HG03565 (cell line): ENCODE data around the gene ACTR1B.
A peak's percentile ranks its signal among the peaks of the same experiment; 100 is the strongest.
"Not testable (repeated sequence)": the region's sequence is repeated elsewhere in the genome, so short reads cannot be mapped to it uniquely, and the experiment has no call there.

Experiments
- ATAC-seq: cut with Tn5 transposase; IDR thresholded peaks from one replicate; pipeline ENCODE4 v1.9.1; 2021; ENCODE audit warnings: mild to moderate bottlenecking, moderate library complexity; ENCODE audit not compliant: unreplicated experiment

The ACTR1B gene

DNA sequence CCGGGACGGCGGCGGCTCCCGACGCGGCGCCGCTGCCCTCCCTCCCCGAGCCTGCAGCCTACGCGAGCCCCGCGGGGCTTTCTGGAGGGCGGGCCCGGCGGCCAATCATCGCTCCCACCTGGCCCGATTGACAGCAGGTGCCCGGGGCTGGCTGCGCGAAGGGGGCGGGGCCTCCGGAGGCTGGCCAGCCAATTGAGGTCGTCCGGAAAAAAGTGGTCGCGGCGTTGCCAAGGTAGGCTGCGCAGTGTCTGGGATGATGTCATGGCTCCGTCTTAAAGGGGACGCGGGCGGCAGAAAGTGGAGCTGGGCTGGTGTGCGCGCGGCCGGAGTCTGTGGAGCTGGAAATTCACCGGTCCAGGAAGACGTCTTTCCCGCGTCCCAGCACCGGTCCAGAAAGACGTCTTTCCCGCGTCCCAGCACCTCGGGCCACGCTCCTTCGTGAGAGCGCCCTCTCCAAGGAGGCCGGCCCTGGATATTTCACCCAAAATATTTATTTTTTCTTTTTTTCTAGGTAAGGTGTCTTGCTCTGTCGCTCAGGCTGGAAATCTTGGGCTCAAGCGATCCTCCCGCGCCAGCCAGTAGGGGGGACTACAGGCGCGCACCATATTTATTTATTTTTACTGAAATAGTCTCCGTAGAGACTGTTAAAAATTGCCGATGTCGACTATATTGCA, at the start of gene ACTR1B:
TSS of gene ACTR1B (minus strand) at position 83 of the 674 bp plus-strand sequence. CDS start 154 bp downstream, outside the sequence.
- peak; percentile 86 for ATAC-seq

- ATAC-seq: no peak
Measured at GRCh38 chr2:97712693-97713295, 49.0 kb upstream of the ACTR1B start.

- ATAC-seq: not testable (repeated sequence)
Measured at GRCh38 chr2:97712175-97712574, 48.3 kb upstream of the ACTR1B start.

DNA sequence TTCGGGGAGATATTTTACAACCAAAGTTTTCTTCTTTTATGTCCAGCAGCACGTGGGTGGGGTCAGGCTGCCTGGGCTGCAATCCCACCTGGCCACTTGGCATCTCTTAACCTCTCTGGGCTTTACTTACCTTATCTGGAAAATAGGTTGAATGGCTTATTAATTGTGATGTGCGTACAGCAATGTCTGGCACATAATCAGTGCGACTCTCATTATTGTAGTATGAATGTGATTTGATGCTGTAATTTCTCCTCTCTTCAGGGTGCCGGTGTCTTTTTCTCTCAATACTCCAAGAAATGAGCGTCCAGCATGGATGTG, 47.5 kb upstream of the ACTR1B start:
- ATAC-seq: no peak

DNA sequence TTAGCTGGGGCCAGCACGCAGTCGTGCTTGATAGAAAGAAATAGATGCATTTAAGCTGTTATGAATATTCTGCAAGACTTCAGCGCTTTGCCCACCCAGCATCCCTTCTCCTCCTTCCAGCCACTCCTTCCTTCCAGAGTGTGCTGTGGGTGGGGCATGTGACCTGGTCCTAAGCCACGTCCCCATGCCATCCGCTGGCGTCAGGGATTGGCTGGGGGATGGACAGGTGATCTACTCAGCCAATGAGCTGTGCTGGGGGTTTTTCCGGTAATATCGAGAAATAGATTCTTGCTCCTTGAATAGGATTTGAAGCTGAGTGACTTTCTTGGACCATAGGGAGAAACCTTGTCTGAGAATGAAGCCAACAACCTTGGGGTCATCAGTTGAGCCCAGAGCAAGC, 44.8 kb upstream of the ACTR1B start:
- ATAC-seq: no peak

DNA sequence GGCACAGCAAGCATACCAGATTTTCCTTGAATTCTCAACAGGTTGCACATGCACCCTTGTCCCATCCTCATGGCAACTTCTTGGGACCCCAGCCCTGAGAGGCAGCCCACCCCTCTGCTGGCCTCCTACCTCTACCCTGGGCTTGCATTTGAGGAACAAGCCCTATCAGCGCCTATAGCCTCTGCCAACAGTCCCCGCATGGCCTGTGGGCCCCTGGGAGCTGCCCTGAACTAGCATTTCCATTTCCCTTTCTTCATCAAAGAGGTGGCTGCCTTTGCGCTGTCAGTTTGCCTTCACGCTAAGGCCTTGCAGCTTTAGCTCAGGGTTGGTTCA, 44.2 kb upstream of the ACTR1B start:
- no peak for ATAC-seq

DNA sequence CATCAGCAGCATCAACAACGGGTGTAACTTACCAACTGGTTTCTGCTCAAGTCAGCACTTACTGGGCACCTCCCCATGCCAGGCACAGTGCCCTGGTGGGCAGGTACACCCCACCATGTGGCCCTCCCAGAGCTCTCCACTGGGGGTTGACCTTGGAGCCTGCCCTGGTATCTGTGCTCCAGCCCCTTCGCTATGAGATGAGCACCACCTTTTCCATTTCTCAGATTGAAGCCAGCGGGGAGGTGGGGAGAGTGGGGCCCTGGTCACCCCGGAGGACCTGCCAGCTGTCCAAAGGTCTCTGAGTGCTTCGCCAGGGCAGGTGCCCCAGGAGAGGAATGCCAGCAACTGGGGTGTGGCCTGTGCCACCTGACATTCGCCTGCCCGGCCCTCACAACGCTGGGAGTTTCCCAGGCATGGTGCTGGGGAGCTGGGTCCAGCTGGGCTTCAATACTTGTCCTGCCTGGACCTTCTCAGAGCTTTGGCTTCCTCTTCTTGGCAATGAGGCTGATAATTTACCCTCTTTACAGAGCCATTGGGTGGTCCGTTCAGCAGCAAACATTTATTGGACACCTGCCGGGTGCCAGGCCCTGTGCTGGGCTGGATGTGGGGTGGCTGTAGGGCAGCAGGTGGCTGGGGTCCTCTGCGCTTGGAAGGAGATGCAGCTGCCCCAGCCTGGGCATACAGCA, 43.7 kb upstream of the ACTR1B start:
- ATAC-seq: no peak

DNA sequence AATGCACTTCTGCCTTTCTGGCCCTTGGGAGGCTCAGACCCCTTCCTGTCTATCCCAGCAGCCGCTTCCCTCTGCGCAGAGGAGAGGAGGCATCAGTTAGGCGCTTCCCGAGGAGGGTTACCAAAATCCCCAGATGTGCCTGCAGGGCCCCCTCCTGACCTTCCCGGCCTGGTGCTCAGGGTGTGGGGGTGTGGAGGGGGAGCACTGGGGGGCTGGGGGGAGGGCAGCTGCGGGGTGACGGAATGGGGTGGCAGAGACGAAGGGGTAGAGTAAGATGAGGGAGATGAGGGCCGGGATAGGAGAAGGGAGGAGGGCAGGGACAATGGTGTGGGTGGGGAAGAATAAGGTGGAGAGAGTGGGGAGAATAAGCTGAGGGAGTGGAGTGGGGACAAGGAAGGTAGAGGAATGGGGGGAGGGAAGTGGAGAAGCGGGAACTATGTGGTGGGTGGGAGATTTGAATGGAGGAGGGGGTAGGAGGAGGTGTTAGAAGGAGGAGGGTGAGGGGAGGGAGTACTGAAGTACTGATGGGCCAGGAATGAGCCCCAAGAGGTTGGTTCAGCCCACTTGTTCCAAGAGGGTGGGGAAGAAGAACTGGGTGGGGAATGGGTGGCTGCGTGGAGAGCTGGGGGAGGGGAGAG, 43.0 kb upstream of the ACTR1B start:
- ATAC-seq: no peak

DNA sequence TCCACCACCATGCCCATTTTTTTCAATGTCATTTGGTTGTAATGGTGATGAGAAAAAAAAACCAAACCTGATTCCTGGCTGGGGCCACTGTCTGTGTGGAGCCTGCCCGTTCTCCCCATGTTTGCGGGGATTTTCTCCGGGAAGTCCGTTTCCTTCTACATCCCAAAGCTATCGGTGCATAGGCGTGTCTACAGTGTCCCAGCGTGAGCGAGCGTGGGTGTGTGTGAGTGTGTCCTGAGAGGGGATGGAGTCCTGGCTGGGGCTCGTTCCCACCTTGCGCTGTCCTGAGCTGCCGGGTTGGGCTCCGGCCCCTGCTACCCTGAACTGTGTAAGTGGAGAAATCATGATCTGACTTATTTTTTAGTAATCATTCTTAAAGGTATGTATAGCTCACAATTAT, 42.3 kb upstream of the ACTR1B start:
- ATAC-seq: no peak

- ATAC-seq: no peak
Measured at GRCh38 chr2:97704989-97705388, 41.1 kb upstream of the ACTR1B start.

DNA sequence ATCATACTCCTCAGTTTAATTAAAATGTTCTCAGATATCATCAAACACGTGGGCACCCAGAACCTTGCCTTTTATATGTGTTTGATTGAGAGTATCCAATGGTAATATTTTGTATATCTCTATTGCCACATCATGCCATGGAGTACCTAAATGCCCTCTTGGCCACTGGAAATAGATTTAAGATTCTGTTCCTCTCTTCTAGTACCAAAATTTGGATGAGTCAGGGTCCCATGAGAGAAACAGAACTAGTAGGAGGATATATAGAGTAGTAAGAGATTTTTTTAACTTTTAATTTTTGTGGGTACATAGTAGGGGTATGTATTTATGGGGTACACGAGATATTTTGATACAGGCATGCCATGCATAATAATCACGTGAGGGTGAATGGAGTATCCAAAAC, 39.9 kb upstream of the ACTR1B start:
- ATAC-seq: no peak

GRCh38 chr2:97702731-97703470, 39.1 kb upstream of the ACTR1B start:
- no peak for ATAC-seq

- no peak for ATAC-seq
Measured at GRCh38 chr2:97701851-97702465, 38.1 kb upstream of the ACTR1B start.

GRCh38 chr2:97701186-97701585, 37.3 kb upstream of the ACTR1B start:
- ATAC-seq: no peak

GRCh38 chr2:97699765-97700444, 36.1 kb upstream of the ACTR1B start:
- ATAC-seq: no peak

GRCh38 chr2:97698530-97698929, 34.7 kb upstream of the ACTR1B start:
- ATAC-seq: no peak

DNA sequence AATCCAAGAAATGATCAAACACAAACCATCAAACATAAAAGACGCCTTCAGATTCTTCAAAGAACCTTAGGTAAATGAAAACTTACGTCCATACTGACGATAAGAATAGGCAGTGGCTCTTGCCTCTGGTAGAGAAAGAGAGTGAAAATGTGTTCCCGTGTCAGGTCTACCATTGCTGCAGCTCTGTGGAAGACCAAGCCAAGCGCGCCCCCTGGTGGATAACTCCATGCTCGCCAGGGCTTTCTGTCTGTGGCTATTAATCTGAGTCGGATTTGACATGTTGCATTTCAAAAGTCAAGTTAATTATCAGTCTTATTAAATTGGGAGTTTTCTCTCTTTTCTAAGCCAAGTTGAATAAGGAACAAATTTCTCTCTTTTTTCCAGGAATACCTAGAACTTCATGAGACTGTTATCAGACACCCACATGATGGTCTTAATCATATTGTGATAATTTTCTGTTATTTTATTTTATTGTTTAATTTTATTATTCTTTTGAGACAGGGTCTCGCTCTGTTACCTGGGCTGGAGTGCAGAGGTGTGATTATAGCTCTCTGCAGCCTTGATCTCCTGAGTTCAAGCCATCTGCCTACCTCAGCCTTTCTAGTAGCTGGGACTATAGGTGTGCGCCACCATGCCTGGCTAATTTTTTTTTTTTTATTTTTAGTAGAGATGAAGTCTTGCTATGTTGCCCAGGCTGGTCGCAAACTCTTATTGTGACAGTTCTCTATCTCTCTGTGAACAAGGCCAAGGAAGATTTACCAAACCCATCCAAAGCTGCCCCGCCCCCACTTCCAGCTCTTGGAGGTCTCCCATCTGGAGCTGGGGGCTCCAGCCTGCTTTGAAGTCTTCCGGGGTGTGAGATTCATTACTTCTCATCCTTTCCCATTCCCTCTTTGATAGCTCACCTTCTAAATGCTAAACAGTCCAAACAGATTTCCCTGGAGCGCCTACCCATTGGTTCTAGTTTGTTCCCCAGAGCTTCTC, 33.7 kb upstream of the ACTR1B start:
- ATAC-seq: peak; percentile 54

DNA sequence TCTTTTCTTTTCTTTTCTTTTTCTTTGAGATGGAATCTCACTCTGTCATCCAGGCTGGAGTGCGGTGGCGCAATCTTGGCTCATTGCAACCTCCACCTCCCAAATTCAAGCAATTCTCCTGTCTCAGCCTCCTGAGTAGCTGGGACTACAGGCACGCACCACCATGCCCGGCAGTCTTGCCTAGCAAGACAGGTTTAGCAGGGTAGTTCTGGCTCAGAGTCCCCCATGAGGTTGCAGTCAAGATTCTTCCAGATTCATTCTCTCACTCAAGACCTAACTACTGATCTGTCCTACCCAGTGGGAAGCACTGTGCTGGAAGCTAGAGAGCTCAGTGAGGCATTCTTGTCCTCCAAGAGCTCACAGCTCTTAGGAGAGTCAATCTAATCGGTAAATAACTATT, 31.9 kb upstream of the ACTR1B start:
- no peak for ATAC-seq

DNA sequence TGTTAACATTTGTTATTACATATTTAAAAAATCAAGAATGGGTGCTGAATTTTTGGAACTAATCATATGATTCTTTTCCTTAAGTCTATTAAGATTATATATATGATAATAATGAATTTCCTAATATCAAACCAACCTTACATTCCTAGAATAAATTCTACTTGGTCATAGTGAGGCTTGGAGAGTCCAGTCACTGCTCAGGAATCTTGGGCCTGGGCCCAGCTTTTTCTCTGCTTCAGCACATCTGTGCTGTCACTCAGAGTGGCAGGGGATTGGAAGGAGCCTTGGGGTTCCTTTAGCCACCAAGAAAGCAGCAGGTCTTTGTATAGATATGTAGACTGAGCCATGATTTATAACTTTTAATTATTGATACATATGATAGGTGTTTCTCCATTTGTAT, 29.6 kb upstream of the ACTR1B start:
- ATAC-seq: no peak
